ENCODE measurements around the gene GCN1.
"Not testable (repeated sequence)": the region's sequence is repeated elsewhere in the genome, so short reads cannot be mapped to it uniquely, and the experiment has no call there.

The GCN1 gene

GRCh38 chr12:120215766-120216735 is 21.5 kb upstream of the GCN1 start:
- Mint-ChIP-seq H3K9me3 (no peaks in the 10 kb centered on the region), H3K27me3 (no peaks in the 10 kb centered on the region), H3K27ac (ENCODE audit: low read depth) (no peak overlapping the region), H3K4me1 (peaks cover 9% of the 10 kb centered on the region), H3K36me3 (ENCODE audit: insufficient read depth) (peaks cover 57% of the 10 kb centered on the region), H3K4me3 (no peak overlapping the region)
- DNase-seq (ENCODE audit: low spot score in 2 of 2) (no peak), ATAC-seq (replicated peaks; ENCODE audit: extremely low read depth, poor library complexity, severe bottlenecking) (no peak)

- Mint-ChIP-seq H3K36me3 (ENCODE audit: insufficient read depth) (peaks cover 52% of the 10 kb centered on the region), H3K4me3 (no peak overlapping the region), H3K9me3 (no peaks in the 10 kb centered on the region), H3K27me3 (no peaks in the 10 kb centered on the region), H3K4me1 (peaks cover 9% of the 10 kb centered on the region), H3K27ac (ENCODE audit: low read depth) (no peak overlapping the region)
- no peak for ATAC-seq (replicated peaks; ENCODE audit: extremely low read depth, poor library complexity, severe bottlenecking)
- DNase-seq (ENCODE audit: low spot score in 2 of 2) = no peak
Measured at GRCh38 chr12:120215357-120215735, 20.8 kb upstream of the GCN1 start.

- peaks cover 9% of the 10 kb centered on the region for H3K4me1 Mint-ChIP-seq
- H3K27ac Mint-ChIP-seq (ENCODE audit: low read depth) = no peak overlapping the region
- H3K36me3 Mint-ChIP-seq (ENCODE audit: insufficient read depth) = peaks cover 50% of the 10 kb centered on the region
Measured at GRCh38 chr12:120214626-120215356, 20.3 kb upstream of the GCN1 start.

GRCh38 chr12:120213758-120214157 is 19.2 kb upstream of the GCN1 start:
- Mint-ChIP-seq H3K36me3 (ENCODE audit: insufficient read depth) (peaks cover 52% of the 10 kb centered on the region), H3K27ac (ENCODE audit: low read depth) (no peak overlapping the region), H3K4me1 (peaks cover 9% of the 10 kb centered on the region), H3K27me3 (no peaks in the 10 kb centered on the region), H3K4me3 (no peak overlapping the region), H3K9me3 (no peaks in the 10 kb centered on the region)
- DNase-seq (ENCODE audit: low spot score in 2 of 2) (no peak), ATAC-seq (replicated peaks; ENCODE audit: extremely low read depth, poor library complexity, severe bottlenecking) (no peak)

More at GRCh38 chr12:120214626-120215356, 20.3 kb upstream of the GCN1 start:
- Mint-ChIP-seq H3K27me3 (no peaks in the 10 kb centered on the region), H3K4me3 (no peak overlapping the region), H3K9me3 (no peaks in the 10 kb centered on the region)
- no peak for DNase-seq (ENCODE audit: low spot score in 2 of 2)
- ATAC-seq (replicated peaks; ENCODE audit: extremely low read depth, poor library complexity, severe bottlenecking) = no peak

- not testable (repeated sequence) for H3K9me3 Mint-ChIP-seq; H3K27me3 Mint-ChIP-seq; DNase-seq (ENCODE audit: low spot score in 2 of 2); H3K4me1 Mint-ChIP-seq; H3K4me3 Mint-ChIP-seq; H3K27ac Mint-ChIP-seq (ENCODE audit: low read depth); ATAC-seq (replicated peaks; ENCODE audit: extremely low read depth, poor library complexity, severe bottlenecking)
- H3K36me3 Mint-ChIP-seq (ENCODE audit: insufficient read depth) = peaks cover 48% of the 10 kb centered on the region
Measured at GRCh38 chr12:120213182-120213581, 18.7 kb upstream of the GCN1 start.

- Mint-ChIP-seq H3K27me3 (no peaks in the 10 kb centered on the region), H3K4me1 (peaks cover 9% of the 10 kb centered on the region), H3K4me3 (no peak overlapping the region), H3K9me3 (no peaks in the 10 kb centered on the region), H3K27ac (ENCODE audit: low read depth) (no peak overlapping the region), H3K36me3 (ENCODE audit: insufficient read depth) (peaks cover 47% of the 10 kb centered on the region)
- no peak for DNase-seq (ENCODE audit: low spot score in 2 of 2)
- ATAC-seq (replicated peaks; ENCODE audit: extremely low read depth, poor library complexity, severe bottlenecking) = no peak
Measured at GRCh38 chr12:120212301-120212700, 17.8 kb upstream of the GCN1 start.

- H3K27me3 Mint-ChIP-seq = no peaks in the 10 kb centered on the region
- H3K27ac Mint-ChIP-seq (ENCODE audit: low read depth) = no peak overlapping the region
- H3K4me3 Mint-ChIP-seq = peak overlapping the region; percentile 6
- no peak for DNase-seq (ENCODE audit: low spot score in 2 of 2)
- peaks cover 44% of the 10 kb centered on the region for H3K36me3 Mint-ChIP-seq (ENCODE audit: insufficient read depth)
- ATAC-seq (replicated peaks; ENCODE audit: extremely low read depth, poor library complexity, severe bottlenecking) = no peak
- H3K9me3 Mint-ChIP-seq = no peaks in the 10 kb centered on the region
- H3K4me1 Mint-ChIP-seq = peaks cover 9% of the 10 kb centered on the region
Measured at GRCh38 chr12:120211904-120212283, 17.4 kb upstream of the GCN1 start.

- Mint-ChIP-seq H3K36me3 (ENCODE audit: insufficient read depth) (peaks cover 43% of the 10 kb centered on the region), H3K4me3 (peak overlapping the region; percentile 6), H3K9me3 (no peaks in the 10 kb centered on the region), H3K27ac (ENCODE audit: low read depth) (no peak overlapping the region), H3K4me1 (peaks cover 9% of the 10 kb centered on the region), H3K27me3 (no peaks in the 10 kb centered on the region)
- no peak for DNase-seq (ENCODE audit: low spot score in 2 of 2)
- no peak for ATAC-seq (replicated peaks; ENCODE audit: extremely low read depth, poor library complexity, severe bottlenecking)
Measured at GRCh38 chr12:120211243-120211903, 16.9 kb upstream of the GCN1 start.

- Mint-ChIP-seq H3K36me3 (ENCODE audit: insufficient read depth) (peaks cover 34% of the 10 kb centered on the region), H3K4me1 (peaks cover 9% of the 10 kb centered on the region), H3K4me3 (no peak overlapping the region), H3K9me3 (no peaks in the 10 kb centered on the region), H3K27me3 (no peaks in the 10 kb centered on the region), H3K27ac (ENCODE audit: low read depth) (no peak overlapping the region)
- no peak for DNase-seq (ENCODE audit: low spot score in 2 of 2)
- ATAC-seq (replicated peaks; ENCODE audit: extremely low read depth, poor library complexity, severe bottlenecking) = no peak
Measured at GRCh38 chr12:120209851-120210250, 15.3 kb upstream of the GCN1 start.

GRCh38 chr12:120207227-120207626 is 12.7 kb upstream of the GCN1 start:
- ATAC-seq (replicated peaks; ENCODE audit: extremely low read depth, poor library complexity, severe bottlenecking) (no peak), DNase-seq (ENCODE audit: low spot score in 2 of 2) (no peak)
- peaks cover 11% of the 10 kb centered on the region for H3K4me1 Mint-ChIP-seq

GRCh38 chr12:120206781-120207180 is 12.3 kb upstream of the GCN1 start:
- not testable (repeated sequence) for H3K9me3 Mint-ChIP-seq; DNase-seq (ENCODE audit: low spot score in 2 of 2); ATAC-seq (replicated peaks; ENCODE audit: extremely low read depth, poor library complexity, severe bottlenecking); H3K27me3 Mint-ChIP-seq; H3K4me3 Mint-ChIP-seq
- H3K36me3 Mint-ChIP-seq (ENCODE audit: insufficient read depth) = peaks cover 22% of the 10 kb centered on the region
- peak overlapping the region; percentile 19 for H3K27ac Mint-ChIP-seq (ENCODE audit: low read depth)
- H3K4me1 Mint-ChIP-seq = peaks cover 14% of the 10 kb centered on the region

More at GRCh38 chr12:120207227-120207626, 12.7 kb upstream of the GCN1 start:
- Mint-ChIP-seq H3K9me3 (no peaks in the 10 kb centered on the region), H3K27me3 (no peaks in the 10 kb centered on the region), H3K27ac (ENCODE audit: low read depth) (no peak overlapping the region), H3K4me3 (no peak overlapping the region), H3K36me3 (ENCODE audit: insufficient read depth) (peaks cover 22% of the 10 kb centered on the region)

- H3K4me3 Mint-ChIP-seq = no peak overlapping the region
Measured at GRCh38 chr12:120206228-120206627, 11.7 kb upstream of the GCN1 start.

More at GRCh38 chr12:120206228-120206627, 11.7 kb upstream of the GCN1 start:
- peaks cover 22% of the 10 kb centered on the region for H3K36me3 Mint-ChIP-seq (ENCODE audit: insufficient read depth)
- H3K9me3 Mint-ChIP-seq = no peaks in the 10 kb centered on the region
- DNase-seq (ENCODE audit: low spot score in 2 of 2) (no peak), ATAC-seq (replicated peaks; ENCODE audit: extremely low read depth, poor library complexity, severe bottlenecking) (no peak)
- no peaks in the 10 kb centered on the region for H3K27me3 Mint-ChIP-seq
- H3K4me1 Mint-ChIP-seq = peaks cover 9% of the 10 kb centered on the region
- peak overlapping the region; percentile 19 for H3K27ac Mint-ChIP-seq (ENCODE audit: low read depth)

Data from central memory CD8-positive, alpha-beta T cell (primary cell).